ENCODE data around the gene CASS4. TPM values are rescaled to one million over a fixed set of nuclear protein-coding genes. Genes with fewer than 3 reads are reported as not detected.

Gene CASS4
- total and polyA plus RNA-seq, 2 donors (not counting 3 experiments of a cell fraction or from before 2014, with no cell fraction given), result not detected

- DNase-seq (ENCODE audit: low read depth, low spot score) (no peak), FAIRE-seq (no peak)
- dilution Hi-C loops (cut with MboI; ENCODE audit: extremely low pct_ligation_motif_present, low sequenced_read_pairs) (no loop called here), intact Hi-C loops (cut with micrococcal nuclease) (no loop called here)
- H3K36me3 ChIP-seq (ENCODE audit: control insufficient read depth in 2 of 2, extremely low read depth in 1 of 2, insufficient read depth in 2 of 2, low read length in 2 of 2), result no peaks in the 10 kb centered on the region
- H3K4me3 ChIP-seq (replicated peaks in 1 of 3; ENCODE audit: insufficient read depth in 1 of 3, low read depth in 1 of 3, low read length in 3 of 3), result no peak overlapping the region
- peaks cover 10% of the 10 kb centered on the region for H3K4me1 ChIP-seq (ENCODE audit: control insufficient read depth, extremely low read depth, insufficient read depth, low read length)
- H3K9me1 ChIP-seq (replicated peaks; ENCODE audit: control insufficient read depth, extremely low read depth, insufficient read depth, low read length), result no peaks in the 10 kb centered on the region
- no peaks in the 10 kb centered on the region for H4K20me1 ChIP-seq (replicated peaks; ENCODE audit: control insufficient read depth, extremely low read depth, insufficient read depth, low read length)
- no peak for TF ChIP-seq GATA2 (IDR thresholded peaks at IDR 0.05; ENCODE audit: insufficient read depth, insufficient read length, low read depth, low read length)
- TF ChIP-seq CTCF (IDR thresholded peaks at IDR 0.05; ENCODE audit: extremely low read depth in 1 of 2, insufficient read depth in 1 of 2, low read depth in 1 of 2, low read length in 2 of 2), result peak; percentile 32 to 58
- H3K79me2 ChIP-seq (ENCODE audit: control insufficient read depth, insufficient read depth, low read length), result peaks cover 3% of the 10 kb centered on the region
- ChIA-PET POLR2A (no interaction called here), CTCF (interaction anchor here (0.6 kb wide), 1 partner anchor 28 kb away, joined by 3 read pairs; no protein-coding TSS in a partner anchor)
- no peak overlapping the region for H3K4me2 ChIP-seq (ENCODE audit: insufficient read depth, low read length)
- no peaks in the 10 kb centered on the region for H3K27me3 ChIP-seq (ENCODE audit: control insufficient read depth in 2 of 2, insufficient read depth in 2 of 2, low read length in 2 of 2)
- no peak overlapping the region for H3K9ac ChIP-seq (replicated peaks; ENCODE audit: extremely low read depth, insufficient read depth, low read length)
- no peak overlapping the region for H3K27ac ChIP-seq (ENCODE audit: insufficient read depth, low read depth, low read length)
- H2AFZ ChIP-seq (ENCODE audit: low read depth, low read length), result no peak overlapping the region
- BruUV-seq (replicated peaks), result no TSS peak
- no peaks in the 10 kb centered on the region for H3K9me3 ChIP-seq (replicated peaks; ENCODE audit: control insufficient read depth, insufficient read depth, low read length)
Measured at GRCh38 chr20:56504373-56505005, 92.4 kb downstream of the CASS4 start.

- peaks cover 10% of the 10 kb centered on the region for H3K4me1 ChIP-seq (ENCODE audit: control insufficient read depth, extremely low read depth, insufficient read depth, low read length)
- H3K36me3 ChIP-seq (ENCODE audit: control insufficient read depth in 2 of 2, extremely low read depth in 1 of 2, insufficient read depth in 2 of 2, low read length in 2 of 2), result no peaks in the 10 kb centered on the region
- peaks cover 3% of the 10 kb centered on the region for H3K79me2 ChIP-seq (ENCODE audit: control insufficient read depth, insufficient read depth, low read length)
- dilution Hi-C loops (cut with MboI; ENCODE audit: extremely low pct_ligation_motif_present, low sequenced_read_pairs) (no loop called here), intact Hi-C loops (cut with micrococcal nuclease) (no loop called here)
- ChIA-PET CTCF (interaction anchor here (0.6 to 1.2 kb wide), 4 partner anchors 10 to 147 kb away, joined by 3 read pairs; partner anchors contain the start of genes CASS4 and FAM210B), POLR2A (no interaction called here)
- H3K27ac ChIP-seq (ENCODE audit: insufficient read depth, low read depth, low read length), result no peak overlapping the region
- FAIRE-seq (peak; percentile 96), DNase-seq (ENCODE audit: low read depth, low spot score) (peak; percentile 75)
- no TSS peak for BruUV-seq (replicated peaks)
- no peak overlapping the region for H3K4me3 ChIP-seq (replicated peaks in 1 of 3; ENCODE audit: insufficient read depth in 1 of 3, low read depth in 1 of 3, low read length in 3 of 3)
- no peak overlapping the region for H3K9ac ChIP-seq (replicated peaks; ENCODE audit: extremely low read depth, insufficient read depth, low read length)
- no peaks in the 10 kb centered on the region for H4K20me1 ChIP-seq (replicated peaks; ENCODE audit: control insufficient read depth, extremely low read depth, insufficient read depth, low read length)
- H3K9me3 ChIP-seq (replicated peaks; ENCODE audit: control insufficient read depth, insufficient read depth, low read length), result no peaks in the 10 kb centered on the region
- H3K9me1 ChIP-seq (replicated peaks; ENCODE audit: control insufficient read depth, extremely low read depth, insufficient read depth, low read length), result no peaks in the 10 kb centered on the region
- H2AFZ ChIP-seq (ENCODE audit: low read depth, low read length), result no peak overlapping the region
- peak overlapping the region; percentile 42 for H3K4me2 ChIP-seq (ENCODE audit: insufficient read depth, low read length)
- TF ChIP-seq JUN (IDR thresholded peaks at IDR 0.05; ENCODE audit: borderline replicate concordance, insufficient read depth, insufficient read length, low read depth) (no peak), FOS (IDR thresholded peaks at IDR 0.05; ENCODE audit: borderline replicate concordance, insufficient read depth, low read length) (no peak), CTCF (IDR thresholded peaks at IDR 0.05; ENCODE audit: extremely low read depth in 1 of 2, insufficient read depth in 1 of 2, low read depth in 1 of 2, low read length in 2 of 2) (no peak), EZH2 (IDR thresholded peaks at IDR 0.05; ENCODE audit: borderline replicate concordance, low read depth, low read length, severe bottlenecking) (no peak), GATA2 (IDR thresholded peaks at IDR 0.05; ENCODE audit: insufficient read depth, insufficient read length, low read depth, low read length) (peak; percentile 58), MYC (IDR thresholded peaks at IDR 0.05; ENCODE audit: low read depth, low read length) (no peak), POLR2A (IDR thresholded peaks at IDR 0.05; ENCODE audit: low read depth, low read length) (no peak), POLR2AphosphoS5 (IDR thresholded peaks at IDR 0.05; ENCODE audit: insufficient read depth, low read depth, low read length) (peak; percentile 74), MAX (IDR thresholded peaks at IDR 0.05; ENCODE audit: insufficient read depth, insufficient read length) (no peak)
- no peaks in the 10 kb centered on the region for H3K27me3 ChIP-seq (ENCODE audit: control insufficient read depth in 2 of 2, insufficient read depth in 2 of 2, low read length in 2 of 2)
Measured at GRCh38 chr20:56506103-56506502, 94.0 kb downstream of the CASS4 start.
